K562 (cell line): Measurements from ENCODE around the gene EFNA5.

Source experiments
- C11orf30 ChIP-seq: fragments of 450-650 bp; IDR thresholded peaks from 2 replicates; pipeline ENCODE4 v1.6.1; 2016; ENCODE audit warnings: low read depth, mild to moderate bottlenecking
- HDAC8 ChIP-seq: fragments of 450-650 bp; IDR thresholded peaks from 2 replicates; pipeline ENCODE4 v1.6.1; 2016; ENCODE audit warnings: mild to moderate bottlenecking, missing genetic modification characterization, moderate library complexity, missing compliant biosample characterization
- NCOR1 ChIP-seq: fragments of 450-650 bp; IDR thresholded peaks from 2 replicates; pipeline ENCODE4 v1.6.1; 2016; ENCODE audit warnings: mild to moderate bottlenecking, moderate library complexity
- POLR2AphosphoS2 ChIP-seq: IDR thresholded peaks from 2 replicates; pipeline ENCODE4 v1.6.1; 2012; ENCODE audit warnings: low read length, improper control_type of control experiment
- TCF7L2 ChIP-seq: fragments of 150-350 bp; IDR thresholded peaks from 2 replicates; pipeline ENCODE4 v1.6.1; 2016; ENCODE audit warnings: low read depth, mild to moderate bottlenecking, low read length, moderate library complexity
- ZNF408 ChIP-seq: fragments of 250-450 bp; sonication (Bioruptor Pico); IDR thresholded peaks from 2 replicates; pipeline ENCODE4 v1.4.0; 2020; ENCODE audit warnings: low read depth, mild to moderate bottlenecking, moderate library complexity
- TF ChIP-seq, protein P1 (sequence below): fragments of 450-650 bp; formaldehyde crosslinking; IDR thresholded peaks from 2 replicates; pipeline ENCODE4 v1.4.0; 2022; ENCODE audit warnings: missing genetic modification characterization
- TF ChIP-seq, protein P2 (sequence below): fragments of 250-450 bp; sonication (Bioruptor Pico); IDR thresholded peaks from 2 replicates; pipeline ENCODE4 v1.8.0; 2022; ENCODE audit warnings: moderate library complexity, mild to moderate bottlenecking, inconsistent platforms
- TF ChIP-seq, protein P3 (sequence below): fragments of 450-650 bp; IDR thresholded peaks from 2 replicates; pipeline ENCODE4 v1.6.1; 2018; ENCODE audit warnings: mild to moderate bottlenecking, low read depth; ENCODE audit not compliant: partially characterized antibody
- TF ChIP-seq, protein P4 (sequence below), 2 experiments: IDR thresholded peaks; 2 replicates each; pipeline ENCODE4 v1.6.1; 2012; ENCODE audit warnings: improper control_type of control experiment in 2 of 2, low read depth in 2 of 2, low read length in 2 of 2, borderline replicate concordance in 1 of 2
- TF ChIP-seq, protein P5 (sequence below), 3 experiments: IDR thresholded peaks in 2 of 3; conservative IDR thresholded peaks in 1 of 3; 2 replicates each; pipeline ENCODE4 v1.5.1; 2011 to 2012; ENCODE audit warnings: low read length in 3 of 3, mild to moderate bottlenecking in 3 of 3, control low read depth in 2 of 3, improper control_type of control experiment in 1 of 3, inconsistent platforms in 1 of 3, low read depth in 1 of 3, mixed read lengths in 1 of 3, moderate library complexity in 1 of 3; ENCODE audit not compliant: insufficient read depth in 2 of 3

DNA sequence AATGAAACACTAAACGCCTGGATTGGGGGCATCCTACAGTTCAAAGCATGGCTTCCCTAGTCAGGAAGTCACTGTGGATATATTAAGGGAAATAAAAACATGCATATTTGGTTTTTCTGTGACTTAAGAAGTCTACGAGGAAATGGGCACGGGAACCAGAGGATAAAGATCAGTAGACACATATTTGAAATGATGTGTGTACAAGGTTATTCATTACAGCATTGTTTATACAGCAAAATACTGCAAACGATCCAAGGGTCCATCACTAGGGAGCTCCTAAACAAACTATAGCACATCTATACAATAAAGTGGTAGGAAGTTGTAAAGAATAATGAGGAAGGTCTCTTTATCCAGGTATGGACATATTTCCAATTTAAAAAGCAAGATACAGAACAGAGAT, 71.8 kb downstream of the EFNA5 start:
- TF ChIP-seq, protein P1, sequence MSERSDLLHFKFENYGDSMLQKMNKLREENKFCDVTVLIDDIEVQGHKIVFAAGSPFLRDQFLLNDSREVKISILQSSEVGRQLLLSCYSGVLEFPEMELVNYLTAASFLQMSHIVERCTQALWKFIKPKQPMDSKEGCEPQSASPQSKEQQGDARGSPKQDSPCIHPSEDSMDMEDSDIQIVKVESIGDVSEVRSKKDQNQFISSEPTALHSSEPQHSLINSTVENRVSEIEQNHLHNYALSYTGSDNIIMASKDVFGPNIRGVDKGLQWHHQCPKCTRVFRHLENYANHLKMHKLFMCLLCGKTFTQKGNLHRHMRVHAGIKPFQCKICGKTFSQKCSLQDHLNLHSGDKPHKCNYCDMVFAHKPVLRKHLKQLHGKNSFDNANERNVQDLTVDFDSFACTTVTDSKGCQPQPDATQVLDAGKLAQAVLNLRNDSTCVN (CRISPR knock-in tag), result no peak
- TF ChIP-seq, protein P2, sequence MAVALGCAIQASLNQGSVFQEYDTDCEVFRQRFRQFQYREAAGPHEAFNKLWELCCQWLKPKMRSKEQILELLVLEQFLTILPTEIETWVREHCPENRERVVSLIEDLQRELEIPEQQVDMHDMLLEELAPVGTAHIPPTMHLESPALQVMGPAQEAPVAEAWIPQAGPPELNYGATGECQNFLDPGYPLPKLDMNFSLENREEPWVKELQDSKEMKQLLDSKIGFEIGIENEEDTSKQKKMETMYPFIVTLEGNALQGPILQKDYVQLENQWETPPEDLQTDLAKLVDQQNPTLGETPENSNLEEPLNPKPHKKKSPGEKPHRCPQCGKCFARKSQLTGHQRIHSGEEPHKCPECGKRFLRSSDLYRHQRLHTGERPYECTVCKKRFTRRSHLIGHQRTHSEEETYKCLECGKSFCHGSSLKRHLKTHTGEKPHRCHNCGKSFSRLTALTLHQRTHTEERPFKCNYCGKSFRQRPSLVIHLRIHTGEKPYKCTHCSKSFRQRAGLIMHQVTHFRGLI (CRISPR knock-in tag), result no peak
- TF ChIP-seq ZNF408 (CRISPR knock-in tag) (no peak), HDAC8 (tag) (no peak), TCF7L2 (no peak), POLR2AphosphoS2 (no peak), C11orf30 (no peak), NCOR1 (no peak)
- TF ChIP-seq, protein P3, sequence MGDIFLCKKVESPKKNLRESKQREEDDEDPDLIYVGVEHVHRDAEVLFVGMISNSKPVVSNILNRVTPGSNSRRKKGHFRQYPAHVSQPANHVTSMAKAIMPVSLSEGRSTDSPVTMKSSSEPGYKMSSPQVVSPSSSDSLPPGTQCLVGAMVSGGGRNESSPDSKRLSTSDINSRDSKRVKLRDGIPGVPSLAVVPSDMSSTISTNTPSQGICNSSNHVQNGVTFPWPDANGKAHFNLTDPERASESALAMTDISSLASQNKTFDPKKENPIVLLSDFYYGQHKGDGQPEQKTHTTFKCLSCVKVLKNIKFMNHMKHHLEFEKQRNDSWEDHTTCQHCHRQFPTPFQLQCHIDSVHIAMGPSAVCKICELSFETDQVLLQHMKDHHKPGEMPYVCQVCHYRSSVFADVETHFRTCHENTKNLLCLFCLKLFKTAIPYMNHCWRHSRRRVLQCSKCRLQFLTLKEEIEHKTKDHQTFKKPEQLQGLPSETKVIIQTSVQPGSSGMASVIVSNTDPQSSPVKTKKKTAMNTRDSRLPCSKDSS, result no peak
- TF ChIP-seq, protein P4, sequence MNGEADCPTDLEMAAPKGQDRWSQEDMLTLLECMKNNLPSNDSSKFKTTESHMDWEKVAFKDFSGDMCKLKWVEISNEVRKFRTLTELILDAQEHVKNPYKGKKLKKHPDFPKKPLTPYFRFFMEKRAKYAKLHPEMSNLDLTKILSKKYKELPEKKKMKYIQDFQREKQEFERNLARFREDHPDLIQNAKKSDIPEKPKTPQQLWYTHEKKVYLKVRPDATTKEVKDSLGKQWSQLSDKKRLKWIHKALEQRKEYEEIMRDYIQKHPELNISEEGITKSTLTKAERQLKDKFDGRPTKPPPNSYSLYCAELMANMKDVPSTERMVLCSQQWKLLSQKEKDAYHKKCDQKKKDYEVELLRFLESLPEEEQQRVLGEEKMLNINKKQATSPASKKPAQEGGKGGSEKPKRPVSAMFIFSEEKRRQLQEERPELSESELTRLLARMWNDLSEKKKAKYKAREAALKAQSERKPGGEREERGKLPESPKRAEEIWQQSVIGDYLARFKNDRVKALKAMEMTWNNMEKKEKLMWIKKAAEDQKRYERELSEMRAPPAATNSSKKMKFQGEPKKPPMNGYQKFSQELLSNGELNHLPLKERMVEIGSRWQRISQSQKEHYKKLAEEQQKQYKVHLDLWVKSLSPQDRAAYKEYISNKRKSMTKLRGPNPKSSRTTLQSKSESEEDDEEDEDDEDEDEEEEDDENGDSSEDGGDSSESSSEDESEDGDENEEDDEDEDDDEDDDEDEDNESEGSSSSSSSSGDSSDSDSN (IDR thresholded peaks at IDR 0.05; ENCODE audit: borderline replicate concordance in 1 of 2, low read depth in 2 of 2, low read length in 2 of 2), result no peak
- TF ChIP-seq, protein P5, sequence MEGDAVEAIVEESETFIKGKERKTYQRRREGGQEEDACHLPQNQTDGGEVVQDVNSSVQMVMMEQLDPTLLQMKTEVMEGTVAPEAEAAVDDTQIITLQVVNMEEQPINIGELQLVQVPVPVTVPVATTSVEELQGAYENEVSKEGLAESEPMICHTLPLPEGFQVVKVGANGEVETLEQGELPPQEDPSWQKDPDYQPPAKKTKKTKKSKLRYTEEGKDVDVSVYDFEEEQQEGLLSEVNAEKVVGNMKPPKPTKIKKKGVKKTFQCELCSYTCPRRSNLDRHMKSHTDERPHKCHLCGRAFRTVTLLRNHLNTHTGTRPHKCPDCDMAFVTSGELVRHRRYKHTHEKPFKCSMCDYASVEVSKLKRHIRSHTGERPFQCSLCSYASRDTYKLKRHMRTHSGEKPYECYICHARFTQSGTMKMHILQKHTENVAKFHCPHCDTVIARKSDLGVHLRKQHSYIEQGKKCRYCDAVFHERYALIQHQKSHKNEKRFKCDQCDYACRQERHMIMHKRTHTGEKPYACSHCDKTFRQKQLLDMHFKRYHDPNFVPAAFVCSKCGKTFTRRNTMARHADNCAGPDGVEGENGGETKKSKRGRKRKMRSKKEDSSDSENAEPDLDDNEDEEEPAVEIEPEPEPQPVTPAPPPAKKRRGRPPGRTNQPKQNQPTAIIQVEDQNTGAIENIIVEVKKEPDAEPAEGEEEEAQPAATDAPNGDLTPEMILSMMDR (IDR thresholded peaks at IDR 0.05 in 2 of 3, conservative IDR thresholded peaks at IDR 0.05 in 1 of 3; ENCODE audit: insufficient read depth in 2 of 3, low read depth in 1 of 3, low read length in 3 of 3), result no peak
